SK-N-SH (cell line): ENCODE measurements around the gene DMKN. TPM values are rescaled to one million over a fixed set of nuclear protein-coding genes. Genes with fewer than 3 reads are reported as not detected.

Source experiments
- CTCF ChIA-PET: fragments of 300-600, 350-600 bp; formaldehyde crosslinking; extraction: SDS; loops from one replicate; lab custom pipeline; 2021; lab: Yijun Ruan, JAX
- POLR2A ChIA-PET: fragments of 350-600 bp; sonication (Branson Sonifier 250); formaldehyde crosslinking; extraction: SDS; loops from one replicate; lab custom pipeline; 2020; ENCODE audit warnings: antibody characterized with exemption, inconsistent platforms; lab: Yijun Ruan, JAX
- DNase-seq: peaks from one replicate; pipeline ENCODE4 v3.0.0; 2012
- H2AFZ ChIP-seq: fragments of 200-600 bp; sonication (generic); 2 replicates; pipeline ENCODE4 v1.8.1; 2016; ENCODE audit warnings: antibody characterized with exemption, mild to moderate bottlenecking, low read depth
- H3F3A ChIP-seq: fragments of 200-600 bp; sonication (generic); replicated peaks from 2 replicates; pipeline ENCODE3; 2016; ENCODE audit warnings: antibody characterized with exemption, mild to moderate bottlenecking; ENCODE audit not compliant: insufficient read depth
- H3K27ac ChIP-seq, 2 experiments: fragments of 200-500 bp in 1 of 2; fragments of 200-600 bp in 1 of 2; sonication (Bioruptor generic) in 1 of 2; sonication (generic), shearing (Covaris generic) in 1 of 2; 2 replicates each; pipeline versions ENCODE4 v1.5.1 to v1.6.1; 2014 to 2016; ENCODE audit warnings: low read depth in 2 of 2, inconsistent platforms in 1 of 2, low read length in 1 of 2, mild to moderate bottlenecking in 1 of 2, mixed read lengths in 1 of 2
- H3K27me3 ChIP-seq: fragments of 200-600 bp; sonication (generic), shearing (Covaris generic); 2 replicates; pipeline ENCODE4 v1.6.1; 2016; ENCODE audit warnings: mixed run types; ENCODE audit not compliant: insufficient read depth
- H3K36me3 ChIP-seq, 2 experiments: fragments of 200-500 bp in 1 of 2; fragments of 200-600 bp in 1 of 2; sonication (Bioruptor generic) in 1 of 2; sonication (generic) in 1 of 2; replicated peaks in 1 of 2; 2 replicates each; pipeline versions ENCODE3 to v1.5.1; 2014 to 2016; ENCODE audit warnings: low read length in 1 of 2, mild to moderate bottlenecking in 1 of 2; ENCODE audit not compliant: insufficient read depth in 2 of 2, control insufficient read depth in 1 of 2
- H3K4me1 ChIP-seq, 2 experiments: fragments of 200-500 bp in 1 of 2; fragments of 200-600 bp in 1 of 2; sonication (Bioruptor generic) in 1 of 2; sonication (generic), shearing (Covaris generic) in 1 of 2; 2 replicates each; pipeline versions ENCODE4 v1.5.1 to v1.6.1; 2014 to 2016; ENCODE audit warnings: low read depth in 1 of 2, low read length in 1 of 2, mixed run types in 1 of 2; ENCODE audit not compliant: insufficient read depth in 2 of 2, control insufficient read depth in 1 of 2
- H3K4me2 ChIP-seq: fragments of 200-600 bp; sonication (generic), shearing (Covaris generic); 2 replicates; pipeline ENCODE4 v1.6.1; 2017; ENCODE audit warnings: mixed run types
- H3K4me3 ChIP-seq, 2 experiments: fragments of 200-500 bp in 1 of 2; fragments of 200-600 bp in 1 of 2; sonication (Bioruptor generic) in 1 of 2; sonication (generic), shearing (Covaris generic) in 1 of 2; 2 replicates each; pipeline versions ENCODE4 v1.5.1 to v1.8.1; 2014 to 2016; ENCODE audit warnings: low read depth in 2 of 2, inconsistent platforms in 1 of 2, low read length in 1 of 2, mild to moderate bottlenecking in 1 of 2, mixed read lengths in 1 of 2, moderate library complexity in 1 of 2
- H3K79me2 ChIP-seq: fragments of 200-600 bp; sonication (generic); 2 replicates; pipeline ENCODE4 v1.8.1; 2017; ENCODE audit warnings: mild to moderate bottlenecking; ENCODE audit not compliant: insufficient read depth
- H3K9ac ChIP-seq: fragments of 200-600 bp; sonication (generic); 2 replicates; pipeline ENCODE4 v1.6.1; 2017; ENCODE audit warnings: mixed run types
- H3K9me2 ChIP-seq: fragments of 200-600 bp; sonication (generic); 2 replicates; pipeline ENCODE4 v1.6.1; 2017; ENCODE audit warnings: mixed run types
- H3K9me3 ChIP-seq: fragments of 200-600 bp; sonication (generic); 2 replicates; pipeline ENCODE4 v1.6.1; 2017; ENCODE audit warnings: mixed run types, mild to moderate bottlenecking, moderate library complexity
- H4K20me1 ChIP-seq: fragments of 200-600 bp; sonication (generic); 2 replicates; pipeline ENCODE4 v1.6.1; 2017; ENCODE audit warnings: mild to moderate bottlenecking, mixed run types; ENCODE audit not compliant: insufficient read depth
- CHD2 ChIP-seq: fragments of 150-350 bp; IDR thresholded peaks from 2 replicates; pipeline ENCODE4 v1.6.1; 2018; ENCODE audit warnings: low read length; ENCODE audit not compliant: partially characterized antibody
- ELF1 ChIP-seq: IDR thresholded peaks from 2 replicates; pipeline ENCODE4 v1.4.0; 2012
- EZH2phosphoT487 ChIP-seq: fragments of 200-600 bp; sonication (generic); IDR thresholded peaks from 2 replicates; pipeline ENCODE4 v1.6.1; 2017; ENCODE audit warnings: low read depth, mixed run types, mild to moderate bottlenecking, antibody characterized with exemption, moderate library complexity, borderline replicate concordance
- FOSL2 ChIP-seq: IDR thresholded peaks from 2 replicates; pipeline ENCODE4 v1.4.0; 2012; ENCODE audit warnings: low read depth, mild to moderate bottlenecking, moderate library complexity, borderline replicate concordance
- FOXM1 ChIP-seq: IDR thresholded peaks from 2 replicates; pipeline ENCODE4 v1.4.0; 2012; ENCODE audit warnings: low read depth, mild to moderate bottlenecking
- GATA2 ChIP-seq: sonication (generic); formaldehyde crosslinking; IDR thresholded peaks from 2 replicates; pipeline ENCODE4 v1.5.0; 2020; ENCODE audit warnings: mild to moderate bottlenecking, missing genetic modification reagents
- MEF2A ChIP-seq: IDR thresholded peaks from 2 replicates; pipeline ENCODE4 v1.4.0; 2012; ENCODE audit warnings: low read depth, borderline replicate concordance
- MXI1 ChIP-seq: IDR thresholded peaks from 2 replicates; pipeline ENCODE4 v1.6.1; 2012; ENCODE audit warnings: mild to moderate bottlenecking, low read depth, low read length, improper control_type of control experiment
- POLR2AphosphoS5 ChIP-seq: IDR thresholded peaks from 2 replicates; pipeline ENCODE4 v1.6.1; 2012; ENCODE audit warnings: low read depth, low read length
- RFX5 ChIP-seq: IDR thresholded peaks from 2 replicates; pipeline ENCODE4 v1.6.1; 2012; ENCODE audit warnings: mild to moderate bottlenecking, improper control_type of control experiment, low read length
- RXRA ChIP-seq: IDR thresholded peaks from 2 replicates; pipeline ENCODE4 v1.4.0; 2012; ENCODE audit warnings: low read depth, mild to moderate bottlenecking, borderline replicate concordance
- SIN3A ChIP-seq: IDR thresholded peaks from 2 replicates; pipeline ENCODE4 v1.6.1; 2012; ENCODE audit warnings: low read depth, mild to moderate bottlenecking, low read length, moderate library complexity, borderline replicate concordance
- SMC3 ChIP-seq: IDR thresholded peaks from 2 replicates; pipeline ENCODE4 v1.6.1; 2012; ENCODE audit warnings: low read depth, low read length, improper control_type of control experiment
- TCF12 ChIP-seq: IDR thresholded peaks from 2 replicates; pipeline ENCODE4 v1.4.0; 2012
- TEAD4 ChIP-seq: IDR thresholded peaks from 2 replicates; pipeline ENCODE4 v1.4.0; 2012; ENCODE audit warnings: mild to moderate bottlenecking, borderline replicate concordance; ENCODE audit not compliant: insufficient read depth
- WGBS: methylation state at CpG from one replicate; pipeline ENCODE4 v1.1.6; 2017; ENCODE audit warnings: low lambda C conversion rate; 5-methylcytosine and 5-hydroxymethylcytosine counted together
- polyA plus RNA-seq, 3 experiments: library from polyadenylated mRNA; depleted of rRNA; stranded (reverse); fragments of >200 nt; gene quantifications; 2 replicates each; pipeline ENCODE4 v1.2.3, GENCODE V29; 2012
- TF ChIP-seq, protein P1 (sequence below): IDR thresholded peaks from 2 replicates; pipeline ENCODE4 v1.4.0; 2012; ENCODE audit warnings: low read depth
- TF ChIP-seq, protein P2 (sequence below): fragments of 150-350 bp; IDR thresholded peaks from 2 replicates; pipeline ENCODE4 v1.6.1; 2017; ENCODE audit warnings: antibody characterized with exemption, low read length, low read depth, borderline replicate concordance
- TF ChIP-seq, protein P3 (sequence below): IDR thresholded peaks from 2 replicates; pipeline ENCODE4; 2012
- TF ChIP-seq, protein P4 (sequence below): fragments of 150-350 bp; IDR thresholded peaks from 2 replicates; pipeline ENCODE4 v1.6.1; 2016; ENCODE audit warnings: mild to moderate bottlenecking, low read depth, low read length
- TF ChIP-seq, protein P5 (sequence below): IDR thresholded peaks from 2 replicates; pipeline ENCODE4 v1.4.0; 2012; ENCODE audit warnings: low read depth, borderline replicate concordance
- TF ChIP-seq, protein P6 (sequence below): fragments of 200-600 bp; sonication (generic); IDR thresholded peaks from 2 replicates; pipeline ENCODE4 v1.6.1; 2017; ENCODE audit warnings: antibody characterized with exemption, mild to moderate bottlenecking, moderate library complexity

Gene DMKN
- polyA plus RNA-seq, 1 of the 3 experiments (the other 2 are of a cell fraction), result not detected

DNA sequence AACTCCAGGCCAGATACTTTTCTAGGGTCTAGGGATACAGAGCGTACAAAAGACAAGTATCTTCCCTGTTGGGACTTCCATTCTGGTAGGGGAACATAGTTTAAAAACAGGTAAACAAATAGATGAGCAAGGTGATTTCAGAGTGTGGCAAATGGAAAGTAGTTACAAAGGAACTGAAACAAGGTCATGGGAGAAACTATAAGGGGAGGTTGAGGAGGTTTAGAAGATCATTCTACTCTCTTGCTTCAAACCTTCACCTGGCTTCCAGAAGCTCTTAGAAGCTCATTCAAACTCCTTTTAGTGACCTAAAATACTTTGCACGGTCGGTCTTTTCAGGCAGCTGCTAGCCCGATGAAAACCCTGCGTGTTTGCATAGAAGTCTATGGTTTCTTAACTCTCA lies 56.3 kb downstream of the DMKN start:
- Histone ChIP-seq H3K36me3 (no peaks in the 10 kb centered on the region), H3K27me3 (peaks cover 19% of the 10 kb centered on the region; the same call in 1 of the 2 replicates), H3F3A (no peaks in the 10 kb centered on the region), H4K20me1 (no peaks in the 10 kb centered on the region), H3K4me1 (peaks cover 0 to 5% of the 10 kb centered on the region in 2 experiments; a peak in 1 of 4 replicates), H3K79me2 (no peaks in the 10 kb centered on the region), H3K9ac (no peak overlapping the region), H3K27ac (no peak overlapping the region), H3K9me2 (no peaks in the 10 kb centered on the region), H3K9me3 (no peaks in the 10 kb centered on the region), H3K4me2 (no peak overlapping the region), H2AFZ (no peak overlapping the region), H3K4me3 (no peak overlapping the region)
- ChIA-PET POLR2A (no interaction called here), CTCF (no interaction called here)
- no peak for TF ChIP-seq TEAD4
- TF ChIP-seq SMC3, result no peak
- TF ChIP-seq, protein P1, sequence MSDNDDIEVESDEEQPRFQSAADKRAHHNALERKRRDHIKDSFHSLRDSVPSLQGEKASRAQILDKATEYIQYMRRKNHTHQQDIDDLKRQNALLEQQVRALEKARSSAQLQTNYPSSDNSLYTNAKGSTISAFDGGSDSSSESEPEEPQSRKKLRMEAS, result no peak
- no peak for TF ChIP-seq FOSL2
- 39% methylated on average over 5 of the region's 5 CpGs for WGBS
- no peak for DNase-seq

DNA sequence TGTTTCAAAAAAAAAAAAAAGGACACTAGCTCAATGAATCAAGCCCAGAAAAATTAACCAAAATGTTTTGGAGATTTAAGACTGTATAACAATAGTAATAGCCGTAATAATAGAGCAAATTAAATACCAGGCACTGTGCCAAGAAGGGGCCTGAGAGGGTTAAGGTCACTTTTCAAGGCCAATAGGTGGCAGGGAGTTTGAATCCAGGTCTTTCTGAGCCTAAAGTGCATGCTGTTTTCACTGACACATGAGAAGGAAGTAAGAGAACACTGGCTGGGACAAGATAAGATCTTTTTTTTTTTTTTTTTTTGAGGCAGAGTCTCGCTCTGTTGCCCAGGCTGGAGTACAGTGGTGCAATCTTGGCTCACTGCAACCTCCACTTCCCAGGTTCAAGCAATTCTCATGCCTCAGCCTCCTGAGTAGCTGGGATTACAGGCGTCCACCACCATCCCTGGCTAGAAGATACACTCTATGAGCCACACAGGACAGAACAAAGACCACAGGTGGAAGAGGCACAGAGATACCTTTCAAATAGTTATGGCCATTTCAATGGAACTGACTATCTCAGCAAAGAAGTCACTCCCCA lies 57.7 kb downstream of the DMKN start:
- DNase-seq, result no peak
- Histone ChIP-seq H3K36me3 (no peaks in the 10 kb centered on the region), H3K79me2 (no peaks in the 10 kb centered on the region), H3K9me2 (no peaks in the 10 kb centered on the region), H3K27me3 (peaks cover 33% of the 10 kb centered on the region; the same call in 1 of the 2 replicates), H3K9ac (no peak overlapping the region), H3K4me1 (peaks cover 0 to 5% of the 10 kb centered on the region in 2 experiments; a peak in 1 of 4 replicates), H2AFZ (no peak overlapping the region), H3K4me3 (no peak overlapping the region), H3K4me2 (no peak overlapping the region), H3F3A (no peaks in the 10 kb centered on the region), H4K20me1 (no peaks in the 10 kb centered on the region), H3K9me3 (no peaks in the 10 kb centered on the region), H3K27ac (no peak overlapping the region)
- WGBS, result 15% methylated on average over 3 of the region's 3 CpGs
- ChIA-PET POLR2A (no interaction called here), CTCF (interaction anchor here (1.0 kb wide), 1 partner anchor 39 kb away, joined by 4 read pairs; no protein-coding TSS in a partner anchor)
- TF ChIP-seq POLR2AphosphoS5, result no peak
- TF ChIP-seq, protein P2, sequence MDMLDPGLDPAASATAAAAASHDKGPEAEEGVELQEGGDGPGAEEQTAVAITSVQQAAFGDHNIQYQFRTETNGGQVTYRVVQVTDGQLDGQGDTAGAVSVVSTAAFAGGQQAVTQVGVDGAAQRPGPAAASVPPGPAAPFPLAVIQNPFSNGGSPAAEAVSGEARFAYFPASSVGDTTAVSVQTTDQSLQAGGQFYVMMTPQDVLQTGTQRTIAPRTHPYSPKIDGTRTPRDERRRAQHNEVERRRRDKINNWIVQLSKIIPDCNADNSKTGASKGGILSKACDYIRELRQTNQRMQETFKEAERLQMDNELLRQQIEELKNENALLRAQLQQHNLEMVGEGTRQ, result no peak
- no peak for TF ChIP-seq TCF12
- TF ChIP-seq, protein P3, sequence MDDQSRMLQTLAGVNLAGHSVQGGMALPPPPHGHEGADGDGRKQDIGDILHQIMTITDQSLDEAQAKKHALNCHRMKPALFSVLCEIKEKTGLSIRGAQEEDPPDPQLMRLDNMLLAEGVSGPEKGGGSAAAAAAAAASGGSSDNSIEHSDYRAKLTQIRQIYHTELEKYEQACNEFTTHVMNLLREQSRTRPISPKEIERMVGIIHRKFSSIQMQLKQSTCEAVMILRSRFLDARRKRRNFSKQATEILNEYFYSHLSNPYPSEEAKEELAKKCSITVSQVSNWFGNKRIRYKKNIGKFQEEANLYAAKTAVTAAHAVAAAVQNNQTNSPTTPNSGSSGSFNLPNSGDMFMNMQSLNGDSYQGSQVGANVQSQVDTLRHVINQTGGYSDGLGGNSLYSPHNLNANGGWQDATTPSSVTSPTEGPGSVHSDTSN, result no peak
- no peak for TF ChIP-seq GATA2 (CRISPR knock-in tag)
- no peak for TF ChIP-seq EZH2phosphoT487
- TF ChIP-seq MXI1, result no peak
- no peak for TF ChIP-seq CHD2
- TF ChIP-seq, protein P4, sequence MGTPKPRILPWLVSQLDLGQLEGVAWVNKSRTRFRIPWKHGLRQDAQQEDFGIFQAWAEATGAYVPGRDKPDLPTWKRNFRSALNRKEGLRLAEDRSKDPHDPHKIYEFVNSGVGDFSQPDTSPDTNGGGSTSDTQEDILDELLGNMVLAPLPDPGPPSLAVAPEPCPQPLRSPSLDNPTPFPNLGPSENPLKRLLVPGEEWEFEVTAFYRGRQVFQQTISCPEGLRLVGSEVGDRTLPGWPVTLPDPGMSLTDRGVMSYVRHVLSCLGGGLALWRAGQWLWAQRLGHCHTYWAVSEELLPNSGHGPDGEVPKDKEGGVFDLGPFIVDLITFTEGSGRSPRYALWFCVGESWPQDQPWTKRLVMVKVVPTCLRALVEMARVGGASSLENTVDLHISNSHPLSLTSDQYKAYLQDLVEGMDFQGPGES, result no peak
- no peak for TF ChIP-seq RXRA
- TF ChIP-seq, protein P5, sequence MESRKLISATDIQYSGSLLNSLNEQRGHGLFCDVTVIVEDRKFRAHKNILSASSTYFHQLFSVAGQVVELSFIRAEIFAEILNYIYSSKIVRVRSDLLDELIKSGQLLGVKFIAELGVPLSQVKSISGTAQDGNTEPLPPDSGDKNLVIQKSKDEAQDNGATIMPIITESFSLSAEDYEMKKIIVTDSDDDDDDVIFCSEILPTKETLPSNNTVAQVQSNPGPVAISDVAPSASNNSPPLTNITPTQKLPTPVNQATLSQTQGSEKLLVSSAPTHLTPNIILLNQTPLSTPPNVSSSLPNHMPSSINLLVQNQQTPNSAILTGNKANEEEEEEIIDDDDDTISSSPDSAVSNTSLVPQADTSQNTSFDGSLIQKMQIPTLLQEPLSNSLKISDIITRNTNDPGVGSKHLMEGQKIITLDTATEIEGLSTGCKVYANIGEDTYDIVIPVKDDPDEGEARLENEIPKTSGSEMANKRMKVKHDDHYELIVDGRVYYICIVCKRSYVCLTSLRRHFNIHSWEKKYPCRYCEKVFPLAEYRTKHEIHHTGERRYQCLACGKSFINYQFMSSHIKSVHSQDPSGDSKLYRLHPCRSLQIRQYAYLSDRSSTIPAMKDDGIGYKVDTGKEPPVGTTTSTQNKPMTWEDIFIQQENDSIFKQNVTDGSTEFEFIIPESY, result no peak
- TF ChIP-seq FOXM1, result no peak
- no peak for TF ChIP-seq SIN3A
- TF ChIP-seq, protein P6, sequence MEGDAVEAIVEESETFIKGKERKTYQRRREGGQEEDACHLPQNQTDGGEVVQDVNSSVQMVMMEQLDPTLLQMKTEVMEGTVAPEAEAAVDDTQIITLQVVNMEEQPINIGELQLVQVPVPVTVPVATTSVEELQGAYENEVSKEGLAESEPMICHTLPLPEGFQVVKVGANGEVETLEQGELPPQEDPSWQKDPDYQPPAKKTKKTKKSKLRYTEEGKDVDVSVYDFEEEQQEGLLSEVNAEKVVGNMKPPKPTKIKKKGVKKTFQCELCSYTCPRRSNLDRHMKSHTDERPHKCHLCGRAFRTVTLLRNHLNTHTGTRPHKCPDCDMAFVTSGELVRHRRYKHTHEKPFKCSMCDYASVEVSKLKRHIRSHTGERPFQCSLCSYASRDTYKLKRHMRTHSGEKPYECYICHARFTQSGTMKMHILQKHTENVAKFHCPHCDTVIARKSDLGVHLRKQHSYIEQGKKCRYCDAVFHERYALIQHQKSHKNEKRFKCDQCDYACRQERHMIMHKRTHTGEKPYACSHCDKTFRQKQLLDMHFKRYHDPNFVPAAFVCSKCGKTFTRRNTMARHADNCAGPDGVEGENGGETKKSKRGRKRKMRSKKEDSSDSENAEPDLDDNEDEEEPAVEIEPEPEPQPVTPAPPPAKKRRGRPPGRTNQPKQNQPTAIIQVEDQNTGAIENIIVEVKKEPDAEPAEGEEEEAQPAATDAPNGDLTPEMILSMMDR, result no peak
- TF ChIP-seq MEF2A, result no peak
- TF ChIP-seq ELF1, result no peak
- TF ChIP-seq RFX5, result no peak
